GM18867 (cell line): ENCODE measurements around the gene G6PC1.

Experiments used
- ATAC-seq: cut with Tn5 transposase; IDR thresholded peaks from one replicate; pipeline ENCODE4 v1.9.1; 2021; ENCODE audit warnings: mild to moderate bottlenecking, moderate library complexity; ENCODE audit not compliant: unreplicated experiment

The G6PC1 gene

DNA sequence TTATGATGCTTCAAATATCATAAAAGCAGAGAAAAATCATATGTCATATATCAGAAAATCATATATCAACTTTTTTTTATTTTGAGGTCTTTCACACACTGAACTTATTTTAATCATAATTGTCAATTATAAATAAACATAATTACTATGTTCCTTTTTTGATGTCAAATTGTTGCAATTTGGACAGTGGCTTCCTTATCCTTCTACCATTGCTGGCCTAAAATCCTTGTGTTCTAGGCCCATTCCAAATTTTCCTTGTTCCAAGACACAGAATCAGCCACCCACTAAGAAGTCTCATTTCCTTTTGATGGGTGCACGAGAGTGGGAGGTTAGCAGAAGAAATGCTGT lies 28.9 kb downstream of the G6PC1 start:
- no peak for ATAC-seq

DNA sequence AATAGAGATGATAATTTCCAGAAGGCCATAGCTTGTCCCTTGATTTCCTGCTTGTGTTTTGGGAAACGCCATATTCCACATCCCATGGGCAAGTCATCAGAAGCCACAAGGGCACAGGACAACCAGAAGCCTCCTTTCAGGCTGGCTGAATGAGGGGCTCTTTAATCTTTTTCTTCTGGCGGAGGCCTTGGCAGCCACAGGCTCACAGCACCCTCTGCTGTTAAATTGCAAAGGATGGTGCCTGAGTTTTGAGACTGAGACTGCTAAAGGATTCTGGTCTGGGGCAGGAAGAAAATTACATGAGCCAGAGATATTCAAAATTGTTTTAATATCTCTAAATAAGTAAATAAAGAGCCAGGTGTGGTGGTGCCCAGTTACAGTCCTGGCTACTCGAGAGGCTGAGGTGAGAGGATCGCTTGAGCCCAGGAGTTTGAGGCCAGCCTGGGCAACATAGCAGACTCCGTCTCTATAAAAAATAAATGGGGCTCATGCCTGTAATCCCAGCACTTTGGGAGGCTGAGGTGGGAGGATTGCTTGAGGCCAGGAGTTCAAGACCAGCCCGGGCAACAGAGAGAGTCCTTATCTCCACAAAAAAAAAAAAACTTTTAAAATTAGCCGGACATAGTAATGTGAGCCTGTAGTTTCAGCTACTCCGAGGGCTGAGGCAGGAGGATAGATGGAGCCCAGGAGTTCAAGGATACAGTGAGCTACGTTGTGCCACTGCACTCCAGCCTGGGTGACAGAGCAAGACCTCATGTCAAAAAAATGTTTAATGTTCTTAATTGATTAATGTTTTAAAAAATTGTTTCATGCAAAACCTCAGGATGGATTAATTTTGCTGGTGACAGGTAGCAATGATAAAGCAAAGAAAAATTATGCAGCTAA lies 37.4 kb downstream of the G6PC1 start:
- ATAC-seq, result no peak

DNA sequence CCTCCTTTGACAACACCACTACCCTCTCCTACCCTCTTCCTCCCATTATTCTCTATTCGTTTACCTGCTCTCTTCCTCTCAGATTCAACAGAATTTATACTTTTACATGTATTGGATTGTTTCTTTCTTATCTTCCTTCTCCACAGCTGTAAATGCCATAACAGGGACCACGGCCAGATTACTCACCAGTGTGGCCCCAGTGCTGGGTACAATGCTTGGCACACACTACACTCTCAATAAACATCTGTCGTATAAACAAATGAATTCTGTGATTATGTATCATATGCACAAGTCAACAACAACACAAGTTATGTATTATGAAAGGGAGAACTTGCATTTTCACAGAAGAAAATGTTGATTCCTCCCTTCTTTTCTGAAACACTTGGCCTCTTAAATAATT lies 43.6 kb downstream of the G6PC1 start:
- ATAC-seq, result no peak

DNA sequence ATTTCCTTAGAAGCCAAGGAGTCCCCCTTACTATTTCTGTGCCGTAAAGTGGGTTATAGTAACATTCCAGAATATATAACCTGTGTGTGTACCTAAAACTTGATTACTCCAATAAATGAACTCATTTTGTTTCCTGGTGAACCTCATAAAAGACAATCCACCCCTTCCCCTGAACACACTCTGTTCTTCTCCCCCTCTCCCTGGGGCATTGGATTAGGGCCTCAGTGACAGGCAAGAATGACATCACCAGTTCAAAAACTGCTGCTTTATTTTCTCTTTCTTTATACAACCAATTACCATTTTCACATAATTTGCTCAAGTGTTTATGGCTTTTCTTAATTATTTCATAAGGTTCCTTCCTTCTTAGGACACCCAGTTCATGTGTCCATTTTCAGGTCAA lies 46.2 kb downstream of the G6PC1 start:
- no peak for ATAC-seq

DNA sequence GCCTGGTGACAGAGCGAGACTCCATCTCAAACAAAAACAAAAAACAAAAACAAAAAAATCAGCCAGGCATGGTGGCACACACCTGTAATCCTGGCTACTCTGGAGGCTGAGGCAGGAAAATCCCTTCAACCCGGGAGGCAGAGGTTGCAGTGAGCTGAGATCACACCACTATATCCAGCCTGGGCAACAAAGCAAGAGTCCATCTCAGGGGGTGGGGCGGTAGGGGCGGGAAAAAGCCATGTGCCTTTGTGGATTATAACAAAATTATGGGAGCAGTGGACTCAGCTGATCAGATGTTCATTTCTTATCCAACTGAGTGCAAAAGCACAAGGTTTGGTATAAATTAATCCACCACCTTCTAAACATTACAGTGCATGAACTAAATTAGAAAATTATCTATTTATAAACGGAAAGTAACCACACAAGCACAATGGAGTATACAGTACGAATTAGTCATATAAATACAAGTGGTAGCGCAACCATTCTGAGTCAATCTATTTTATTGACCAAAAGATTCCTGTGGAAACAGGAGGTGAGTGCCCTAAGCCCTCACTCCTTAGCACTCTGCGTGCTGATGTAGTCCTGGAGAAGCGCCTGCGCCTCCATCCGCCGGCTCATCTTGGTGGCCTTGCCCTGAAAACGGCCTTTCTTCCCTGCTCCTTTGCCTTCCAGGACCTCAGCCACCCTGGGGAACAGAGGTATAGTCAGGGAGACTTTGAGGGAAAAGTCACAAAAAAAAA lies 49.6 kb downstream of the G6PC1 start:
- no peak for ATAC-seq
